MCF 10A (cell line): ENCODE measurements around the gene HSPA12A. TPM values are rescaled to one million over a fixed set of nuclear protein-coding genes. Genes with fewer than 3 reads are reported as not detected.

Source experiments
- BruUV-seq: library from RNA; stranded (reverse); fragments of 400-500 nt; replicated peaks from 2 replicates; lab custom pipeline; 2021; lab: Mats Ljungman, UMichigan
- CTCF ChIA-PET: fragments of 300-600 bp; sonication (Branson Sonifier 250); formaldehyde crosslinking; extraction: SDS; loops from one replicate; lab custom pipeline; 2021; ENCODE audit warnings: antibody characterized with exemption, inconsistent platforms; lab: Yijun Ruan, JAX
- POLR2A ChIA-PET: fragments of 300-600, 350-650 bp; sonication (Branson Sonifier 250); formaldehyde crosslinking; extraction: SDS; loops from one replicate; lab custom pipeline; 2020; ENCODE audit warnings: antibody characterized with exemption, inconsistent platforms; lab: Yijun Ruan, JAX
- DNase-seq: peaks from one replicate; pipeline ENCODE4 v3.0.0-alpha.2; 2018; ENCODE audit not compliant: unreplicated experiment
- H3K27ac Mint-ChIP-seq: one replicate; pipeline ENCODE4 v1.8.0; 2022; ENCODE audit warnings: mild to moderate bottlenecking, low read depth, mixed read lengths; ENCODE audit not compliant: unreplicated experiment
- H3K27me3 Mint-ChIP-seq: one replicate; pipeline ENCODE4 v1.8.0; 2022; ENCODE audit warnings: mixed read lengths; ENCODE audit not compliant: insufficient read depth, unreplicated experiment
- H3K36me3 Mint-ChIP-seq: one replicate; pipeline ENCODE4 v1.8.0; 2022; ENCODE audit warnings: mild to moderate bottlenecking, moderate library complexity, mixed read lengths; ENCODE audit not compliant: insufficient read depth, unreplicated experiment
- H3K4me1 Mint-ChIP-seq: one replicate; pipeline ENCODE4 v1.8.0; 2022; ENCODE audit warnings: mixed read lengths; ENCODE audit not compliant: insufficient read depth, unreplicated experiment
- H3K4me3 Mint-ChIP-seq: one replicate; pipeline ENCODE4 v1.8.0; 2022; ENCODE audit warnings: mild to moderate bottlenecking, moderate library complexity, mixed read lengths; ENCODE audit not compliant: unreplicated experiment
- H3K9me3 Mint-ChIP-seq: one replicate; pipeline ENCODE4 v1.8.0; 2022; ENCODE audit warnings: mixed read lengths; ENCODE audit not compliant: unreplicated experiment
- intact Hi-C: fragments of 100-400 bp; cut with micrococcal nuclease; formaldehyde crosslinking; loops from 2 replicates; pipeline ENCODE4 v1.14.1; 2022
- total RNA-seq: library from RNA; stranded (reverse); gene quantifications from 2 replicates; pipeline ENCODE4 v1.2.3, GENCODE V29; 2022
- TF ChIP-seq, protein P1 (sequence below): fragments of 200-600 bp; IDR thresholded peaks from one replicate; pipeline ENCODE4 v1.8.0; 2022; ENCODE audit warnings: antibody characterized with exemption, mild to moderate bottlenecking; ENCODE audit not compliant: unreplicated experiment

Gene HSPA12A
- total RNA-seq, 1 experiment from 2014 or later, result 9.1 TPM

DNA sequence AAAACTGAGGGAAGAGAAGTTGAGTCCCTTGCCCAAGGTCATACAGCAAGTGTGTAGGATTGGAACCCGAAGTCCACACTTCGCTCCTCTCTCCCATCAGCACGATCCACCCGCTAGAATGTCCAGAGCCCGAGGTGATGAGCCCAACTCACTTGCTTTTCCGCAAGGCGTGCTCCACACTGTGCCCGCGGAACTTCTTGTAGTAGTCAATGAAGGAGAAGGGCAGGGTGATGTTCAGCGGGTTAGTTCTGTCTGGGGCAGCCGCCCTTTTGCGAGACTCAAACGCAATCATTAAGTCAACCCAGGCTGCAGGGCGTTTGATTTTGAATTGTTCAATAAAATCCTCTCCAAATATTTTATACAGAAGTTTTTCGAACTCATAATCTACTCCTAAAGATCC is 63.0 kb downstream of the HSPA12A start:
- ChIA-PET CTCF (interaction anchor here (0.7 to 10.9 kb wide), 2 partner anchors 108 to 500 kb away, joined by 3 to 339 read pairs; no protein-coding TSS in a partner anchor), POLR2A (no interaction called here)
- Mint-ChIP-seq H3K4me3 (no peak overlapping the region), H3K9me3 (no peaks in the 10 kb centered on the region), H3K4me1 (peaks cover 6% of the 10 kb centered on the region), H3K27ac (no peak overlapping the region), H3K36me3 (peaks cover 4% of the 10 kb centered on the region), H3K27me3 (no peaks in the 10 kb centered on the region)
- intact Hi-C loops, result no loop called here
- TF ChIP-seq, protein P1, sequence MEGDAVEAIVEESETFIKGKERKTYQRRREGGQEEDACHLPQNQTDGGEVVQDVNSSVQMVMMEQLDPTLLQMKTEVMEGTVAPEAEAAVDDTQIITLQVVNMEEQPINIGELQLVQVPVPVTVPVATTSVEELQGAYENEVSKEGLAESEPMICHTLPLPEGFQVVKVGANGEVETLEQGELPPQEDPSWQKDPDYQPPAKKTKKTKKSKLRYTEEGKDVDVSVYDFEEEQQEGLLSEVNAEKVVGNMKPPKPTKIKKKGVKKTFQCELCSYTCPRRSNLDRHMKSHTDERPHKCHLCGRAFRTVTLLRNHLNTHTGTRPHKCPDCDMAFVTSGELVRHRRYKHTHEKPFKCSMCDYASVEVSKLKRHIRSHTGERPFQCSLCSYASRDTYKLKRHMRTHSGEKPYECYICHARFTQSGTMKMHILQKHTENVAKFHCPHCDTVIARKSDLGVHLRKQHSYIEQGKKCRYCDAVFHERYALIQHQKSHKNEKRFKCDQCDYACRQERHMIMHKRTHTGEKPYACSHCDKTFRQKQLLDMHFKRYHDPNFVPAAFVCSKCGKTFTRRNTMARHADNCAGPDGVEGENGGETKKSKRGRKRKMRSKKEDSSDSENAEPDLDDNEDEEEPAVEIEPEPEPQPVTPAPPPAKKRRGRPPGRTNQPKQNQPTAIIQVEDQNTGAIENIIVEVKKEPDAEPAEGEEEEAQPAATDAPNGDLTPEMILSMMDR, result no peak
- DNase-seq, result no peak
- no TSS peak for BruUV-seq

DNA sequence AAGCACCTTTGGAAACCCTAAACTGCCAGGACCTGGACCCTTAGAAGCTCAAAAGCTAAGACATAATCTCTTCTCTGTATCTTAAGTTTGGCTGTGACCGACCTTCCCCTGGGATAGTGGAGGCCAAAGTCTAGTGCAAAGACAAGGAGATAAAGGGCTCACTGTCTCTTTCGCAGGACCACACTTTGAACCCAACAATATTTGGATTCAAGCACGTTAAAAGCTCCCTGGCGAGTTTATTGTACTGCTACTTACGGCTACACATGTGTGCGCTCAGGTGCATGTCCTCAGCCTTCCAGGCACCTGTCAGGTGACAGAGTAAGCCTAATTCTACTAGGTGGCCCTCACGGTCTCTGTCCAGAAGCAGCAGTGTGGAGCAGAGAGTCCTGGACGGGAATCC is 65.7 kb downstream of the HSPA12A start:
- no peaks in the 10 kb centered on the region for H3K9me3 Mint-ChIP-seq
- CTCF ChIA-PET, result interaction anchor here (0.5 to 4.2 kb wide), 4 partner anchors 18 to 421 kb away, joined by 3 to 33 read pairs (median 4); no protein-coding TSS in a partner anchor
- no TSS peak for BruUV-seq
- POLR2A ChIA-PET, result no interaction called here
- no peaks in the 10 kb centered on the region for H3K36me3 Mint-ChIP-seq
- H3K27me3 Mint-ChIP-seq, result no peaks in the 10 kb centered on the region
- intact Hi-C loops, result no loop called here
- TF ChIP-seq, protein P1, result no peak
- no peak overlapping the region for H3K4me3 Mint-ChIP-seq
- no peak for DNase-seq
- no peak overlapping the region for H3K27ac Mint-ChIP-seq
- no peaks in the 10 kb centered on the region for H3K4me1 Mint-ChIP-seq

- CTCF ChIA-PET, result interaction anchor here (0.5 to 4.2 kb wide), 5 partner anchors 17 to 499 kb away, joined by 3 to 33 read pairs (median 4); no protein-coding TSS in a partner anchor
- no peak overlapping the region for H3K27ac Mint-ChIP-seq
Measured at GRCh38 chr10:116676118-116676517, 66.2 kb downstream of the HSPA12A start.

GRCh38 chr10:116674901-116675423 is 67.4 kb downstream of the HSPA12A start:
- no peak for DNase-seq
- BruUV-seq, result no TSS peak
- H3K9me3 Mint-ChIP-seq, result no peaks in the 10 kb centered on the region
- CTCF ChIA-PET, result interaction anchor here (0.5 to 4.2 kb wide), 3 partner anchors 13 to 500 kb away, joined by 3 to 33 read pairs (median 4); no protein-coding TSS in a partner anchor
- TF ChIP-seq, protein P1, result no peak
- POLR2A ChIA-PET, result no interaction called here
- H3K27ac Mint-ChIP-seq, result no peak overlapping the region
- H3K36me3 Mint-ChIP-seq, result no peaks in the 10 kb centered on the region
- no peaks in the 10 kb centered on the region for H3K4me1 Mint-ChIP-seq
- intact Hi-C loops, result no loop called here
- no peaks in the 10 kb centered on the region for H3K27me3 Mint-ChIP-seq
- no peak overlapping the region for H3K4me3 Mint-ChIP-seq

More at GRCh38 chr10:116676118-116676517, 66.2 kb downstream of the HSPA12A start:
- TF ChIP-seq, protein P1, result no peak
- Mint-ChIP-seq H3K4me3 (no peak overlapping the region), H3K4me1 (no peaks in the 10 kb centered on the region), H3K9me3 (no peaks in the 10 kb centered on the region), H3K27me3 (no peaks in the 10 kb centered on the region), H3K36me3 (no peaks in the 10 kb centered on the region)
- no TSS peak for BruUV-seq
- DNase-seq, result no peak
- intact Hi-C loops, result no loop called here
- POLR2A ChIA-PET, result no interaction called here
